OCI-LY3 (cell line): ENCODE results near the gene FAM83B.
A peak's percentile ranks its signal among the peaks of the same experiment; 100 is the strongest.

Source experiments
- H2AFZ ChIP-seq: fragments of 200-600, 300-600 bp; shearing (Covaris generic); 2 replicates; pipeline ENCODE4 v1.6.0; 2014; ENCODE audit warnings: antibody characterized with exemption, low read depth, low read length
- H3K27ac ChIP-seq: fragments of 200-600, 300-600 bp; sonication (generic); 2 replicates; pipeline ENCODE4 v1.5.1; 2014; ENCODE audit warnings: mild to moderate bottlenecking, low read length, moderate library complexity, mixed read lengths
- H3K27me3 ChIP-seq: fragments of 200-600, 300-600 bp; sonication (generic); 2 replicates; pipeline ENCODE4 v1.6.1; 2014; ENCODE audit warnings: low read depth, low read length, mixed read lengths
- H3K36me3 ChIP-seq: fragments of 200-600, 300-600 bp; sonication (generic); replicated peaks from 2 replicates; pipeline ENCODE3; 2014; ENCODE audit warnings: low read depth, low read length, mixed read lengths
- H3K4me1 ChIP-seq: fragments of 300-600, 200-600 bp; sonication (generic); 2 replicates; pipeline ENCODE4 v1.6.1; 2014; ENCODE audit warnings: low read length, mixed read lengths
- H3K4me2 ChIP-seq: fragments of 200-600, 300-600 bp; sonication (generic); 2 replicates; pipeline ENCODE4 v1.6.1; 2014; ENCODE audit warnings: low read length, mixed read lengths
- H3K4me3 ChIP-seq: fragments of 300-600, 200-600 bp; sonication (generic); 2 replicates; pipeline ENCODE4 v1.5.1; 2014; ENCODE audit warnings: antibody characterized with exemption, mild to moderate bottlenecking, low read length, moderate library complexity
- H3K79me2 ChIP-seq: fragments of 300-600, 200-600 bp; shearing (Covaris generic); 2 replicates; pipeline ENCODE4 v1.6.1; 2014; ENCODE audit warnings: mild to moderate bottlenecking, low read length, mixed read lengths
- H3K9ac ChIP-seq: fragments of 300-600, 200-600 bp; shearing (Covaris generic); 2 replicates; pipeline ENCODE4 v1.6.0; 2014; ENCODE audit warnings: mild to moderate bottlenecking, low read length, moderate library complexity
- H3K9me3 ChIP-seq: fragments of 200-600, 300-600 bp; shearing (Covaris generic); 2 replicates; pipeline ENCODE4 v1.6.1; 2014; ENCODE audit warnings: low read length, mixed read lengths; ENCODE audit not compliant: insufficient read depth
- H4K20me1 ChIP-seq: fragments of 200-600, 300-600 bp; sonication (generic); 2 replicates; pipeline ENCODE4 v1.6.1; 2016; ENCODE audit warnings: low read length, mixed read lengths; ENCODE audit not compliant: insufficient read depth
- CTCF ChIP-seq: fragments of 200-600, 300-600 bp; sonication (generic); IDR thresholded peaks from 2 replicates; pipeline ENCODE4 v1.5.1; 2014; ENCODE audit warnings: antibody characterized with exemption, low read length, low read depth
- EZH2phosphoT487 ChIP-seq: fragments of 200-600 bp; shearing (Covaris generic); IDR thresholded peaks from 2 replicates; pipeline ENCODE4 v1.6.1; 2018; ENCODE audit warnings: antibody characterized with exemption, mixed run types, low read depth

The FAM83B gene

GRCh38 chr6:54898767-54899166 is 52.2 kb downstream of the FAM83B start:
- no peak overlapping the region for H3K4me3 ChIP-seq
- no peaks in the 10 kb centered on the region for H3K9me3 ChIP-seq
- no peak overlapping the region for H2AFZ ChIP-seq
- H3K79me2 ChIP-seq, result no peaks in the 10 kb centered on the region
- H3K4me1 ChIP-seq, result peaks cover 10% of the 10 kb centered on the region
- no peak overlapping the region for H3K9ac ChIP-seq
- no peaks in the 10 kb centered on the region for H4K20me1 ChIP-seq
- no peaks in the 10 kb centered on the region for H3K36me3 ChIP-seq
- no peak for TF ChIP-seq CTCF
- H3K27ac ChIP-seq, result no peak overlapping the region
- no peaks in the 10 kb centered on the region for H3K27me3 ChIP-seq
- H3K4me2 ChIP-seq, result no peak overlapping the region

GRCh38 chr6:54899442-54899841 is 52.9 kb downstream of the FAM83B start:
- peak overlapping the region; percentile 68 for H2AFZ ChIP-seq
- no peaks in the 10 kb centered on the region for H4K20me1 ChIP-seq
- H3K9me3 ChIP-seq, result no peaks in the 10 kb centered on the region
- no peaks in the 10 kb centered on the region for H3K79me2 ChIP-seq
- peaks cover 10% of the 10 kb centered on the region for H3K4me1 ChIP-seq
- TF ChIP-seq EZH2phosphoT487, result no peak
- no peak for TF ChIP-seq CTCF
- H3K27ac ChIP-seq, result no peak overlapping the region
- H3K4me3 ChIP-seq, result no peak overlapping the region
- peak overlapping the region; percentile 24 for H3K4me2 ChIP-seq
- H3K9ac ChIP-seq, result no peak overlapping the region
- H3K27me3 ChIP-seq, result no peaks in the 10 kb centered on the region
- H3K36me3 ChIP-seq, result no peaks in the 10 kb centered on the region

GRCh38 chr6:54899986-54900385 is 53.4 kb downstream of the FAM83B start:
- peaks cover 10% of the 10 kb centered on the region for H3K4me1 ChIP-seq
- H3K27me3 ChIP-seq, result no peaks in the 10 kb centered on the region
- H3K9me3 ChIP-seq, result no peaks in the 10 kb centered on the region
- 0 out of 2 replicates have a peak overlapping the region, but pooled peaks have one; percentile 68 for H2AFZ ChIP-seq
- H3K27ac ChIP-seq, result no peak overlapping the region
- no peaks in the 10 kb centered on the region for H3K79me2 ChIP-seq
- TF ChIP-seq EZH2phosphoT487, result no peak
- no peak for TF ChIP-seq CTCF
- no peaks in the 10 kb centered on the region for H4K20me1 ChIP-seq
- H3K4me3 ChIP-seq, result no peak overlapping the region
- peak overlapping the region; percentile 24 for H3K4me2 ChIP-seq
- H3K36me3 ChIP-seq, result no peaks in the 10 kb centered on the region
- no peak overlapping the region for H3K9ac ChIP-seq

- H3K4me2 ChIP-seq, result no peak overlapping the region
- H3K4me3 ChIP-seq, result no peak overlapping the region
- H3K4me1 ChIP-seq, result peaks cover 10% of the 10 kb centered on the region
- H3K79me2 ChIP-seq, result no peaks in the 10 kb centered on the region
- H3K36me3 ChIP-seq, result no peaks in the 10 kb centered on the region
- no peak for TF ChIP-seq EZH2phosphoT487
- TF ChIP-seq CTCF, result no peak
- H3K9ac ChIP-seq, result no peak overlapping the region
- no peak overlapping the region for H3K27ac ChIP-seq
- H3K9me3 ChIP-seq, result no peaks in the 10 kb centered on the region
- H2AFZ ChIP-seq, result no peak overlapping the region
- no peaks in the 10 kb centered on the region for H4K20me1 ChIP-seq
- no peaks in the 10 kb centered on the region for H3K27me3 ChIP-seq
These were observed 54.1 kb downstream of the FAM83B start for GRCh38 chr6:54900666-54901065.
